ENCODE data around the gene CDK14. TPM values are rescaled to one million over a fixed set of nuclear protein-coding genes. Genes with fewer than 3 reads are reported as not detected.
A peak's percentile ranks its signal among the peaks of the same experiment; 100 is the strongest.

The CDK14 gene
- total and polyA plus RNA-seq, 4 donors = 4.2 to 12.4 (median 7.4) TPM

DNA sequence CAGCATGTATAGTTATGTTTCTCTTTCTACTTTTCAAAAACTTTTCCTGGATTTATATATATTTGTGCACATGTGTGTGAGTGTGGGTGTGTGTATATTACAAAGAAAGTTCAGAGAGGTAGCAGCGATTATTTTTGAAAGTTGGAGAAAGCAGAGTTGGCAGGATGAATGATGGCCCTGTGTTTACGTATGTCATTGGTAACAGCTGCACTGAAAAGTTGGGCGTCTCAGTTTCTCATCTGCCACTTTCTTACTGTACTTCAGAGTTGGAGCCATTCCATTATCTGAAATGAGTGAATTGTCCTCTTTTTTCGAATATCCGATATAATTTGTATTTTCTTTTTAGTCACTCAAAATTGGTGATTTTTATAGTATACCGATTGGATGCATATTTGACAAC lies 172.2 kb downstream of the CDK14 start:
- no peak overlapping the region for H3K4me3 ChIP-seq (ENCODE audit: low read depth in 1 of 3, low read length in 3 of 3)
- TF ChIP-seq NR2F2 (IDR thresholded peaks at IDR 0.05) (no peak), SP1 (IDR thresholded peaks at IDR 0.05) (no peak), YY1 (IDR thresholded peaks at IDR 0.05) (no peak), TAF1 (conservative IDR thresholded peaks at IDR 0.05) (no peak), GABPA (IDR thresholded peaks at IDR 0.05 in 1 of 2, conservative IDR thresholded peaks at IDR 0.05 in 1 of 2) (no peak), REST (IDR thresholded peaks at IDR 0.05) (no peak)
- peak overlapping the region; percentile 85 to 97 for H3K27ac ChIP-seq (ENCODE audit: low read depth in 1 of 2, low read length in 2 of 2)
- H3K9me3 ChIP-seq (ENCODE audit: control insufficient read depth in 4 of 4, low read length in 3 of 4) = peaks cover 0 to 4% (median 2%) of the 10 kb centered on the region in 4 donors
- H3K27me3 ChIP-seq (ENCODE audit: control insufficient read depth in 4 of 4, insufficient read depth in 4 of 4, low read length in 3 of 4) = no peaks in the 10 kb centered on the region
- no peak for DNase-seq (ENCODE audit: low spot score)
- H3K36me3 ChIP-seq (ENCODE audit: control insufficient read depth in 4 of 4, insufficient read depth in 3 of 4, low read depth in 1 of 4, low read length in 3 of 4) = no peaks in the 10 kb centered on the region
- 75% methylated on average over 6 of the region's 6 CpGs for WGBS
- peaks cover 3 to 48% (median 41%) of the 10 kb centered on the region in 4 donors for H3K4me1 ChIP-seq (ENCODE audit: control insufficient read depth in 4 of 4, insufficient read depth in 4 of 4, low read length in 3 of 4)
- H3K9ac ChIP-seq (ENCODE audit: low read depth in 1 of 2, low read length in 2 of 2) = no peak overlapping the region

GRCh38 chr7:90769036-90769435 lies 172.9 kb downstream of the CDK14 start:
- TF ChIP-seq YY1 (IDR thresholded peaks at IDR 0.05) (no peak), GABPA (IDR thresholded peaks at IDR 0.05 in 1 of 2, conservative IDR thresholded peaks at IDR 0.05 in 1 of 2) (no peak), RAD21 (IDR thresholded peaks at IDR 0.05) (no peak), MAX (IDR thresholded peaks at IDR 0.05) (no peak), REST (IDR thresholded peaks at IDR 0.05) (no peak), JUND (IDR thresholded peaks at IDR 0.05) (no peak), TAF1 (conservative IDR thresholded peaks at IDR 0.05) (no peak), HNF4G (IDR thresholded peaks at IDR 0.05) (no peak), EGR1 (IDR thresholded peaks at IDR 0.05; ENCODE audit: low read depth in 2 of 2) (no peak), FOXA2 (IDR thresholded peaks at IDR 0.05) (no peak), HNF4A (conservative IDR thresholded peaks at IDR 0.05) (no peak), NR2F2 (IDR thresholded peaks at IDR 0.05) (no peak), CTCF (IDR thresholded peaks at IDR 0.05; ENCODE audit: low read depth, low read length, missing input control) (no peak)
- TF ChIP-seq, protein P1, sequence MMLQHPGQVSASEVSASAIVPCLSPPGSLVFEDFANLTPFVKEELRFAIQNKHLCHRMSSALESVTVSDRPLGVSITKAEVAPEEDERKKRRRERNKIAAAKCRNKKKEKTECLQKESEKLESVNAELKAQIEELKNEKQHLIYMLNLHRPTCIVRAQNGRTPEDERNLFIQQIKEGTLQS (IDR thresholded peaks at IDR 0.05) = no peak
- Histone ChIP-seq H3K36me3 (ENCODE audit: control insufficient read depth in 4 of 4, insufficient read depth in 3 of 4, low read depth in 1 of 4, low read length in 3 of 4) (no peaks in the 10 kb centered on the region), H3K9ac (ENCODE audit: low read depth in 1 of 2, low read length in 2 of 2) (no peak overlapping the region), H3K4me3 (ENCODE audit: low read depth in 1 of 3, low read length in 3 of 3) (no peak overlapping the region), H3K27me3 (ENCODE audit: control insufficient read depth in 4 of 4, insufficient read depth in 4 of 4, low read length in 3 of 4) (no peaks in the 10 kb centered on the region), H3K4me1 (ENCODE audit: control insufficient read depth in 4 of 4, insufficient read depth in 4 of 4, low read length in 3 of 4) (peaks cover 2 to 48% (median 40%) of the 10 kb centered on the region in 4 donors), H3K9me3 (ENCODE audit: control insufficient read depth in 4 of 4, low read length in 3 of 4) (peaks cover 0 to 4% (median 2%) of the 10 kb centered on the region in 4 donors), H3K27ac (ENCODE audit: low read depth in 1 of 2, low read length in 2 of 2) (peak overlapping the region in 1 of 2 donors; percentile 28)
- DNase-seq (ENCODE audit: low spot score) = no peak
